IMR-90 (cell line): Measurements from ENCODE around the gene TUBGCP6. TPM values are rescaled to one million over a fixed set of nuclear protein-coding genes. Genes with fewer than 3 reads are reported as not detected.

Experiments used
- ATAC-seq: fragments of 200-7000 bp; cut with Tn5 transposase; 2 replicates; pipeline ENCODE4 v1.9.1; 2020; ENCODE audit warnings: low read depth, mild to moderate bottlenecking, moderate library complexity
- BruUV-seq: library from RNA; stranded (reverse); fragments of 400-500 nt; replicated peaks from 2 replicates; lab custom pipeline; 2021; lab: Mats Ljungman, UMichigan
- CTCF ChIA-PET: fragments of 300-600 bp; formaldehyde crosslinking; extraction: SDS; loops from one replicate; lab custom pipeline; 2021; ENCODE audit warnings: antibody characterized with exemption; lab: Yijun Ruan, JAX
- POLR2A ChIA-PET: fragments of 300-600 bp; sonication (Branson Sonifier 250); formaldehyde crosslinking; loops from one replicate; lab custom pipeline; 2022; ENCODE audit warnings: antibody characterized with exemption; ENCODE audit not compliant: unreplicated experiment; lab: Charles Lee
- DNase-seq: peaks from one replicate; pipeline ENCODE4 v3.0.0; 2013
- H2AFZ ChIP-seq: replicated peaks from 2 replicates; pipeline ENCODE3; 2013; ENCODE audit warnings: low read length, mild to moderate bottlenecking; ENCODE audit not compliant: poor library complexity
- H2AK5ac ChIP-seq: 2 replicates; pipeline ENCODE4 v1.6.1; 2013; ENCODE audit warnings: low read depth, low read length, inconsistent platforms
- H2AK9ac ChIP-seq: replicated peaks from 2 replicates; pipeline ENCODE3; 2013; ENCODE audit warnings: mild to moderate bottlenecking, low read depth, low read length, moderate library complexity; ENCODE audit not compliant: poor library complexity
- H2BK120ac ChIP-seq: 2 replicates; pipeline ENCODE4 v1.6.1; 2013; ENCODE audit warnings: low read depth, low read length, inconsistent platforms
- H2BK15ac ChIP-seq: 3 replicates; pipeline ENCODE4 v1.6.1; 2013; ENCODE audit warnings: low read depth, low read length, inconsistent platforms
- H2BK20ac ChIP-seq: 2 replicates; pipeline ENCODE4 v1.6.1; 2013; ENCODE audit warnings: low read depth, mild to moderate bottlenecking, inconsistent platforms, low read length, moderate library complexity
- H2BK5ac ChIP-seq: 2 replicates; pipeline ENCODE4 v1.6.1; 2013; ENCODE audit warnings: mild to moderate bottlenecking, low read depth, low read length, inconsistent platforms; ENCODE audit not compliant: poor library complexity, severe bottlenecking
- H3K14ac ChIP-seq: replicated peaks from 2 replicates; pipeline ENCODE4 v1.6.1; 2013; ENCODE audit warnings: low read depth, low read length, inconsistent platforms
- H3K18ac ChIP-seq: 2 replicates; pipeline ENCODE4 v1.6.1; 2013; ENCODE audit warnings: low read depth, low read length, control low read depth
- H3K23ac ChIP-seq: 2 replicates; pipeline ENCODE4 v1.6.1; 2013; ENCODE audit warnings: low read depth, low read length, inconsistent platforms
- H3K27ac ChIP-seq: 2 replicates; pipeline ENCODE4 v1.5.1; 2013; ENCODE audit warnings: mild to moderate bottlenecking, control low read depth, low read length; ENCODE audit not compliant: insufficient read depth
- H3K27me3 ChIP-seq: 2 replicates; pipeline ENCODE4 v1.6.1; 2013; ENCODE audit warnings: low read length; ENCODE audit not compliant: control insufficient read depth, insufficient read depth
- H3K36me3 ChIP-seq: 2 replicates; pipeline ENCODE4 v1.6.1; 2013; ENCODE audit warnings: low read length, mixed read lengths; ENCODE audit not compliant: control insufficient read depth, insufficient read depth
- H3K4ac ChIP-seq: 2 replicates; pipeline ENCODE4 v1.6.1; 2013; ENCODE audit warnings: low read depth, low read length, inconsistent platforms
- H3K4me1 ChIP-seq: 2 replicates; pipeline ENCODE4 v1.6.1; 2013; ENCODE audit warnings: low read length, mixed read lengths; ENCODE audit not compliant: control insufficient read depth, insufficient read depth
- H3K4me2 ChIP-seq: 2 replicates; pipeline ENCODE4 v1.6.1; 2013; ENCODE audit warnings: low read depth, mild to moderate bottlenecking, control low read depth, low read length, moderate library complexity
- H3K4me3 ChIP-seq: 2 replicates; pipeline ENCODE4 v1.5.1; 2013; ENCODE audit warnings: low read depth, mild to moderate bottlenecking, control low read depth, low read length, moderate library complexity; ENCODE audit not compliant: insufficient read depth
- H3K56ac ChIP-seq: 2 replicates; pipeline ENCODE4 v1.6.1; 2013; ENCODE audit warnings: low read length, inconsistent platforms; ENCODE audit not compliant: insufficient read depth; ENCODE audit errors: extremely low read depth
- H3K79me1 ChIP-seq, 2 experiments: 2 replicates each; pipeline ENCODE4 v1.6.1; 2013; ENCODE audit warnings: low read length in 2 of 2, inconsistent platforms in 1 of 2, low read depth in 1 of 2
- H3K9ac ChIP-seq: 2 replicates; pipeline ENCODE4 v1.6.1; 2013; ENCODE audit warnings: low read depth, low read length, control low read depth
- H3K9me1 ChIP-seq: 2 replicates; pipeline ENCODE4 v1.6.1; 2013; ENCODE audit warnings: low read length, inconsistent platforms; ENCODE audit not compliant: insufficient read depth
- H3K9me3 ChIP-seq: 2 replicates; pipeline ENCODE4 v1.6.1; 2013; ENCODE audit warnings: low read length; ENCODE audit not compliant: control insufficient read depth, insufficient read depth
- H4K20me1 ChIP-seq: 2 replicates; pipeline ENCODE4 v1.6.1; 2013; ENCODE audit warnings: low read length, inconsistent platforms; ENCODE audit not compliant: insufficient read depth
- H4K5ac ChIP-seq: 2 replicates; pipeline ENCODE4 v1.6.1; 2013; ENCODE audit warnings: mild to moderate bottlenecking, low read depth, low read length, control low read depth
- H4K8ac ChIP-seq, 2 experiments: 2 replicates each; pipeline ENCODE4 v1.6.1; 2013; ENCODE audit warnings: low read depth in 2 of 2, low read length in 2 of 2, control low read depth in 1 of 2, inconsistent platforms in 1 of 2
- H4K91ac ChIP-seq: 2 replicates; pipeline ENCODE4 v1.6.1; 2013; ENCODE audit warnings: low read depth, low read length, inconsistent platforms; ENCODE audit not compliant: insufficient read depth
- CHD1 ChIP-seq: IDR thresholded peaks from 2 replicates; pipeline ENCODE4 v1.6.1; 2012; ENCODE audit warnings: low read depth, low read length, improper control_type of control experiment
- CTCF ChIP-seq: conservative IDR thresholded peaks from 2 replicates; pipeline ENCODE4 v1.5.1; 2012; ENCODE audit warnings: mild to moderate bottlenecking, low read depth, low read length, improper control_type of control experiment
- NFE2L2 ChIP-seq: fragments of 150-350 bp; IDR thresholded peaks from 2 replicates; pipeline ENCODE4 v1.6.1; 2016; ENCODE audit warnings: low read depth, mild to moderate bottlenecking, low read length
- SMC3 ChIP-seq: fragments of 150-350 bp; IDR thresholded peaks from 2 replicates; pipeline ENCODE4 v1.6.1; 2016; ENCODE audit warnings: low read depth, mild to moderate bottlenecking, antibody characterized with exemption, low read length, moderate library complexity
- WGBS, 2 experiments: methylation state at CpG; one replicate each; pipeline versions ENCODE4 v1.1.5 to v1.1.7; 2013; ENCODE audit warnings: missing lambda C conversion rate in 2 of 2; ENCODE audit not compliant: insufficient read length in 1 of 2; ENCODE audit errors: extremely low coverage in 2 of 2; 5-methylcytosine and 5-hydroxymethylcytosine counted together
- dilution Hi-C: fragments of 300-500 bp; cut with HindIII; formaldehyde crosslinking; loops from one replicate; pipeline ENCODE4 v1.14.3; 2018; ENCODE audit warnings: low sequenced_read_pairs; ENCODE audit not compliant: unreplicated experiment
- in situ Hi-C: fragments of 300-500 bp; cut with MboI; formaldehyde crosslinking; loops from 3 replicates; pipeline ENCODE4 v1.14.3; 2019; ENCODE audit warnings: low sequenced_read_pairs, inconsistent platforms, mixed read lengths
- intact Hi-C: fragments of 100-400 bp; cut with micrococcal nuclease; formaldehyde crosslinking; loops from 2 replicates; pipeline ENCODE4 v1.10.0; 2022
- polyA plus RNA-seq, 3 experiments: library from polyadenylated mRNA; depleted of rRNA; stranded (reverse); fragments of >200 nt; gene quantifications; 2 replicates each; pipeline ENCODE4 v1.2.3, GENCODE V29; 2012; ENCODE audit warnings: low replicate concordance in 1 of 3
- total RNA-seq: library from RNA; depleted of rRNA; stranded (reverse); fragments of >200 nt; gene quantifications from 2 replicates; pipeline ENCODE4 v1.2.3, GENCODE V29; 2012
- TF ChIP-seq, protein P1 (sequence below): fragments of 150-350 bp; IDR thresholded peaks from 2 replicates; pipeline ENCODE4 v1.6.1; 2017; ENCODE audit warnings: mild to moderate bottlenecking, antibody characterized with exemption, low read length, low read depth

TUBGCP6 gene
- total and polyA plus RNA-seq, 2 of the 4 experiments (the other 2 are of a cell fraction) = 10.8 to 28.6 TPM

- no peak for TF ChIP-seq CTCF
- no peak for TF ChIP-seq NFE2L2
- TF ChIP-seq CHD1 = no peak
These were observed 50.6 kb downstream of the TUBGCP6 start (continued) for GRCh38 chr22:50194037-50194805.

- H3K27ac ChIP-seq = no peak overlapping the region
- in situ Hi-C loops = no loop called here
- TF ChIP-seq, protein P1, sequence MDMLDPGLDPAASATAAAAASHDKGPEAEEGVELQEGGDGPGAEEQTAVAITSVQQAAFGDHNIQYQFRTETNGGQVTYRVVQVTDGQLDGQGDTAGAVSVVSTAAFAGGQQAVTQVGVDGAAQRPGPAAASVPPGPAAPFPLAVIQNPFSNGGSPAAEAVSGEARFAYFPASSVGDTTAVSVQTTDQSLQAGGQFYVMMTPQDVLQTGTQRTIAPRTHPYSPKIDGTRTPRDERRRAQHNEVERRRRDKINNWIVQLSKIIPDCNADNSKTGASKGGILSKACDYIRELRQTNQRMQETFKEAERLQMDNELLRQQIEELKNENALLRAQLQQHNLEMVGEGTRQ = no peak
- no peak for TF ChIP-seq SMC3
- WGBS, 2 experiments = 100% methylated on average over 1 of the region's 8 CpGs; no CpG with 5 or more reads in 1 of the 2 experiments
- no peak overlapping the region for H2AK9ac ChIP-seq
- no peak for ATAC-seq
- no peak for DNase-seq
- POLR2A ChIA-PET = no interaction called here
- H2BK5ac ChIP-seq = no peak overlapping the region
- 0 out of 2 replicates have a peak, but pooled peaks cover 3% of the 10 kb centered on the region for H3K9me1 ChIP-seq
- H2BK120ac ChIP-seq = no peak overlapping the region
- intact Hi-C loops = no loop called here
- H3K9ac ChIP-seq = no peak overlapping the region
- no peak overlapping the region for H4K8ac ChIP-seq
- no peak overlapping the region for H3K4me2 ChIP-seq
- peaks cover 12 to 49% of the 10 kb centered on the region in 2 experiments for H3K79me1 ChIP-seq
- dilution Hi-C loops = no loop called here
- BruUV-seq = no TSS peak
- no peak overlapping the region for H2BK15ac ChIP-seq
- no peak overlapping the region for H2AK5ac ChIP-seq
- H4K5ac ChIP-seq = no peak overlapping the region
- H3K27me3 ChIP-seq = no peaks in the 10 kb centered on the region
- no peak overlapping the region for H2BK20ac ChIP-seq
- no peak overlapping the region for H2AFZ ChIP-seq
- peaks cover 39% of the 10 kb centered on the region for H4K20me1 ChIP-seq
- H4K91ac ChIP-seq = no peak overlapping the region
- peaks cover 35% of the 10 kb centered on the region for H3K36me3 ChIP-seq
- no peak overlapping the region for H3K4ac ChIP-seq
- no peak overlapping the region for H3K4me3 ChIP-seq
- H3K4me1 ChIP-seq = peaks cover 13% of the 10 kb centered on the region; the same call in 1 of the 2 replicates
- H3K18ac ChIP-seq = no peak overlapping the region
- H3K14ac ChIP-seq = no peak overlapping the region
- no peak overlapping the region for H3K23ac ChIP-seq
- CTCF ChIA-PET = no interaction called here
- H3K9me3 ChIP-seq = no peaks in the 10 kb centered on the region
- H3K56ac ChIP-seq = no peak overlapping the region
These were observed 51.2 kb downstream of the TUBGCP6 start for GRCh38 chr22:50193621-50194020.
